Stimulated activated CD8-positive, alpha-beta memory T cell treated with anti-CD3 and anti-CD28 coated beads, Interleukin-7, amount 100 ng/mL, for 24 hours (primary cell): ENCODE data around the gene MAPT.

Source experiments
- DNase-seq: peaks from one replicate; pipeline ENCODE4 v3.0.0-alpha.2; 2020; ENCODE audit warnings: low read depth

Gene MAPT

DNA sequence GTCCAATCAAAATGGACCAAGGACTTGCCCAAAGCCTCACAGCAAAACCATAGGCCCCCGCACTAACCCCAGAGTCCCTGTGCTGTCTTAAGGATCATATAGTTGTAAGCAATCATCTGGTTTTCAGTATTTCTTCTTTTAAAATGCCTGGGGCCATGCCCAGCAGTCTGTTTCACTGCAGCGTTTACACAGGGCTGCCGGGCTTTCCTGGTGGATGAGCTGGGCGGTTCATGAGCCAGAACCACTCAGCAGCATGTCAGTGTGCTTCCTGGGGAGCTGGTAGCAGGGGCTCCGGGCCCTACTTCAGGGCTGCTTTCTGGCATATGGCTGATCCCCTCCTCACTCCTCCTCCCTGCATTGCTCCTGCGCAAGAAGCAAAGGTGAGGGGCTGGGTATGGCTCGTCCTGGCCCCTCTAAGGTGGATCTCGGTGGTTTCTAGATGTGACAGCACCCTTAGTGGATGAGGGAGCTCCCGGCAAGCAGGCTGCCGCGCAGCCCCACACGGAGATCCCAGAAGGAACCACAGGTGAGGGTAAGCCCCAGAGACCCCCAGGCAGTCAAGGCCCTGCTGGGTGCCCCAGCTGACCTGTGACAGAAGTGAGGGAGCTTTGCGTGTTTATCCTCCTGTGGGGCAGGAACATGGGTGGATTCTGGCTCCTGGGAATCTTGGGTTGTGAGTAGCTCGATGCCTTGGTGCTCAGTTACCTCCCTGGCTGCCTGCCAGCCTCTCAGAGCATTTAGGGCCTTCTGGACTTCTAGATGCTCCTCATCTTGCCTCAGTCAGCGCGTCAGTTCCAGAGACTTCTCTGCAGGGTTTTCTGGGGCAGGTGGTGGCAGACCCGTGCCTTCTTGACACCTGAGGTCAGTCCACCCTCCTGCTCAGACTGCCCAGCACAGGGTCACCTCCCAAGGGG is 79.8 kb downstream of the MAPT start:
- no peak for DNase-seq

DNA sequence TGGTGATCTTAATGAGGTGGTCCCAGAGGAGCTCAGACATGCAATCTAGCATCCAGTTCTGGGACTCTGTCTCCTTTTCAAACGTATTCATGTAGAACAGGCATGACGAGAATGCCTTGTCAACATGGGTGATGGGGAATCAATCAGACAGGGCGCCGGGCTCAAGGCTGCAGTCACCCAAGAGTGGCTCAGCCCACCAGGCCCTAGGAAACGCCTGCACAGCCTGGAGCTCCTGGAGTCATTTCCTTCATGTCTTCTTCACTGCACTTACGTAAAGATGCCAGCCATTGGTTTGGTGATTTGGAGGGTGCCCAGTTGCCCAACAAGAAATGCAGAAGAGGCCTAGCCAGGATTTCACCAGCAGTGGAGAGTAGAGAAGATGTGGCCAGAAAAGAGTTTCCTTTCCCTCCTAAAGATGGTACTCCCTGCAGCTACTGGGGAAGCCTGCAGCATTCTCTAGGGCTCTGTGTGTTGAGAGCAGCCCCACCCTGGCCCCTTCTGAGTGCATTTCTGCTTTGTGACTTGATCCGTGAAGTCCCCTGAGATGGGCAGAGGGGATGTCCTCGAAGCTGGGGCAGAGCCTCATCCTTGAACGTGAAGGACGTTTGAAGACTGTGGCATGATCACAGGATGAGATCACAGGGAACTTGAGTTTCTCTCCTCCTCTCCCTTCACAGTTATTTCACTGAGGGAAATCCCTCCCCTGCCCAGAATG is 80.7 kb downstream of the MAPT start:
- DNase-seq: no peak

DNA sequence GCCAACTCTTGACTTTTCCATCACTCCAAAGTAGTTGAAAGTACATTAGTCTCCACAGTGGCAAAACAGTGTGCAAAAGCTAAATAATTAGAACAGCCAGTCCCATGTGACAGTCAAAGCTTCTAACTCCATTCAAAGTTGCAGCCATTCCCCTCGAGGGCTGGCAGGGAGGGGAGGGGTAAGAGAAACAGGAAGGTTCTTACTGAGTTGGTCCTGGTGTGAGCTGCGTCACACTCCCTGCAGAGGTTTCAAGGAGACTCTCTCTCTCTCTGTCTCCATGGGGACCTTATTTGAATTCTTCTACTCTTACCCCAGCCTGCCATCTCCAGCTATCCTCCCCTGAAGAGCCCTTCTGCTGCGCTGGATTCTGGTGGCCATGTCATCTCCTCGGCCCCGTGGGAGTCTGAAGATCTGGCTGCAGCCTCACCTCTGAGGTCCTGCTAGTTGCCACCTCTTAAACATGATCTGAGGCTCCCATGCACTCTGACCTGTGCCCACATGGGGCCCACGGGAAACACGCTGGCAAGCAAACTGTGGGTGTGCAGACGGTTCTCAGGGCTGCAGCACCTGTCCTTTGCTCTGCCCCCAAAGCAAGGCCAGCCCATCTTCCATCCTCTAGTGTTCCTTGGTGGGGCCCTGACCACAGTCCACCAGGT is 81.4 kb downstream of the MAPT start:
- no peak for DNase-seq

DNA sequence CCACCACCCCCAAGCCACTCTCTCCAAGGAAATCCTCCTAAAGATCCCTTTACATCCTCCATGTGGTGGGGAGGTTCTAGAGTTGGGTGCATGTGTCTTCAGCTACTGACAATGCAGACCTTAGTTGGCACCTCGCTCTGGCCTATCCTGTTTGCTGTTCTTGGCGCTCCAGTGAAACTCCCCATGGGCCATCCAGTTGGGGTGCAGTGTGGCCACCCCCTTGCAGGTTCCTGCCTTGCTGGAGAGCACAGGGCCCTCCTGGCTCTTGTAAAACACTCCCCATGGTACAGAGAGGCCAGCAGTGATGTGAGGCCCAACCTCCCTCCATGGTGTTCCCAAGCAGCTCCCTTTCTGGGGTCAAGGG is 82.0 kb downstream of the MAPT start:
- no peak for DNase-seq

DNA sequence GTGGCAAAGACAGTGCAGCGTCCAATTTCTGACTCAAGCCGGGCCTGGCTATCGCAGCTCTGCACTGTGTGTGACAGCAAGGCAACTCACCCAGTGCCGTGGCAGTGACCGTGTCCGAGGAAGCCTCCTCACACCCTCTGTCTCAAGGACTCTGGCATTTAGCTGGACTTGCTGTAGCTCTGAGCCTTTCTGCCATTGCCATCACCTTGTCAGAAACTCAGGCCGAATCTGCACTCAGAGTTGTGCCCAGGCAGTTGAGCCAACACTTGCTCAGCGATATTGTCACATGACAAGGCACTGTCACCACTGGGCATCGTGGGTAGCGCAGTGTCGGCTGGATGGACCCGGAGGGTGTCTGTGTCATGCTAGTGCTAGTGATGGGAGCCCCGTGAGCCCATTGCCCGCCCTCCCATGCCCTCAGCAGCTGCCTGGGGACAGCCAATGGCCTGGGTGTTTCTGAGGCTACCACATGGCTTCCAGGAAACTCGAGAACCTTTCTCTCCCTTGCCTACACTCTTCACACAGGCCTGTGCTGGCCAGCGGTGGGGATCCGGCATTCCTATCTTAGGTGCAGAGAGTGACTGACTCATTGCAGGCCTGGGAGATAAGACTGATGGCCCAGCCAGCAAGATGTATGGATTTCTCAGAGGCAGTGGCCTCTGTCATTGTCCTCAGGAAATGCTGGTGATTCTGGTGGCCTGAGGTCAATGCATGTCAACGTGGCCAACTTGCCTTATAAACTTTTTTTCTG is 82.6 kb downstream of the MAPT start:
- DNase-seq: no peak

DNA sequence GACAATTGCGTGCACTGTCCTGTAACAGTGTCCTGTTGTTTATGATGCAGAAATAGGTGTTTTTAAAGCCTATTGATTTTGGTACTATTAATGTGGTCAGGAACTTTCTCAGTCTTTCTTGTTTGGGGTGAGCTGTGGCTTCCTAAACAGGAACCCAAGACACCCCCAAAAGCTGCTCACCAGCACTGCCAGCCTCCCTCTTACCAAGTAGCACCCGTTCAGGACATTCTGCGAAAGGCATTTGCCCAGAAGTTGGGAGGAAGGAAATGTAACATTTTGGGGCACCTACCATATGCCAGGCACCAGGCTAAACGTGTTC is 83.1 kb downstream of the MAPT start:
- no peak for DNase-seq

DNA sequence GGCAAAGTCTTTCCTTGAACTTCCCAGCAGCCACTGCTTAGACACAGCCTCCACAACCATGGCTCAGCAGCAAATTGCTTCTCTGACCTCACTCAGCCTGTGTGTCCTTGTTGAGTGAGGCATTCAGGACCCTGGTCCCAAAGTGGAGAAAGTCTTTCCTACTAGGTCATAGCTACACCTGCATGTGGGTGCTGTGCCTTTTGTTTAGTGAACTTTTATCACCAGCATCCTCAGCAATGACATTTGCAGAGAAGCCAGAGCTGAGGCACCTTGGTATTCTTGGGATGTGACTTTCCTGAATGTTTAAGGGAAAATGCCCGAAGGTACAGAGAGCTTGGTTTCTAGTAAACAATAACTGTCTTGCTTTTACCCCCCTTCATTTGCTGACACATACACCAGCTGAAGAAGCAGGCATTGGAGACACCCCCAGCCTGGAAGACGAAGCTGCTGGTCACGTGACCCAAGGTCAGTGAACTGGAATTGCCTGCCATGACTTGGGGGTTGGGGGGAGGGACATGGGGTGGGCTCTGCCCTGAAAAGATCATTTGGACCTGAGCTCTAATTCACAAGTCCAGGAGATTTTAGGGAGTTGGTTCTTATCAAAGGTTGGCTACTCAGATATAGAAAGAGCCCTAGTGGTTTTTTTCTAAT is 83.7 kb downstream of the MAPT start:
- DNase-seq: no peak

DNA sequence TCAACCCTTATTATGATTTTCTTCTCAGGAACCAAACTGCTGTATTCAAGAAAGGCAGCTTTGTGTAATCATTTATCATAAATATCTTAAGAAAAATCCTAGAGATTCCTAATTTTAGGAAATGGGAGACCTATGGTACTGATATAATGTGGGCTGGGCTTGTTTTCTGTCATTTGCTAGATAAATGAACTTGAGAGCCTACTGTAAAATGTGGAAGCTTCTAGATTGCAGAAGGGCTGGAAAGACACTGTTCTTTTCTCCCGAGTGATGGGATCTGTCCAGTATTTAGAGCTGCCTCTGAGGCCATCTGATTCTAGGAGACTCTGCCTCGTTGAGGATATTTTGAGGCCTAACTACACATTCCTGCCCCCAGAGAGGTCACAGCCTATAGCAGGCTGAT is 84.8 kb downstream of the MAPT start:
- DNase-seq: no peak

DNA sequence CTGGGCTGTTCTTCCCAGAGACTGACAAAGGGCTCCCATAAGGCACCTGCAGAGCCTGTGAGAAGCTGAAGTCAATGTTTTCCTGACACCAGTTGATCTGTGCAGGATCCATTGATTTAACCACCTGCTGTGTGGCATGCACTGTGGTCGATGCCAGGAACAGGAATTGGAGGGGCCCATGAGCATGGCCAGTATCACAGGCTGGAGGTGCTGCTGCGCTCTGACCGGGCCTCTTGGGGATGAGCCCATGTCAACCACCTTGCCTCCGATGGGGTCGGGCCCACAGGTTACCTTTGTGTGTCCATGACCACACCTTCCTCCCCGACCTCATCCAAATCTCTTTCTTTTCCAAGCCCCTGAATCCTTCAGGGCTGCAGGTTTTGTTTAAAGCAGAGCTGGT is 86.5 kb downstream of the MAPT start:
- no peak for DNase-seq

DNA sequence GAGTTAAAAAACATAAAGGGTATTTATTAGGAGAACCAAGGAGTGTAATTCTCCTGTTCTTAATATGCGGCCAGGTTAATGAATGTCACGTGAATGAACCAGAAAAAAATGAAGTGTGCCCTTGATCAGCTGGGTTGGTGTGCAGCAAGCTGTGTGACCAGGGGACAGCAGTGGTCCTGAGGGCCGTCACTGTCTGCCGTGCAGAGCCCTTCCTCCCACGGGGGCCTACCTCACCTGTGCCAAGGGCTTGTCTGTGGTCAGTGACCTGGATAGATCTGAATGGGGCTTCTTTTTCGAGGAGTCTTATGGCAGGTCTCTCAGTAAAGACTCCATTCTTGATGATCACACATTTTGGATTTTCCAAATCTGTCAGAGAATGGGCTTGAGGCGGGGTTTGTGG is 87.0 kb downstream of the MAPT start:
- DNase-seq: no peak

DNA sequence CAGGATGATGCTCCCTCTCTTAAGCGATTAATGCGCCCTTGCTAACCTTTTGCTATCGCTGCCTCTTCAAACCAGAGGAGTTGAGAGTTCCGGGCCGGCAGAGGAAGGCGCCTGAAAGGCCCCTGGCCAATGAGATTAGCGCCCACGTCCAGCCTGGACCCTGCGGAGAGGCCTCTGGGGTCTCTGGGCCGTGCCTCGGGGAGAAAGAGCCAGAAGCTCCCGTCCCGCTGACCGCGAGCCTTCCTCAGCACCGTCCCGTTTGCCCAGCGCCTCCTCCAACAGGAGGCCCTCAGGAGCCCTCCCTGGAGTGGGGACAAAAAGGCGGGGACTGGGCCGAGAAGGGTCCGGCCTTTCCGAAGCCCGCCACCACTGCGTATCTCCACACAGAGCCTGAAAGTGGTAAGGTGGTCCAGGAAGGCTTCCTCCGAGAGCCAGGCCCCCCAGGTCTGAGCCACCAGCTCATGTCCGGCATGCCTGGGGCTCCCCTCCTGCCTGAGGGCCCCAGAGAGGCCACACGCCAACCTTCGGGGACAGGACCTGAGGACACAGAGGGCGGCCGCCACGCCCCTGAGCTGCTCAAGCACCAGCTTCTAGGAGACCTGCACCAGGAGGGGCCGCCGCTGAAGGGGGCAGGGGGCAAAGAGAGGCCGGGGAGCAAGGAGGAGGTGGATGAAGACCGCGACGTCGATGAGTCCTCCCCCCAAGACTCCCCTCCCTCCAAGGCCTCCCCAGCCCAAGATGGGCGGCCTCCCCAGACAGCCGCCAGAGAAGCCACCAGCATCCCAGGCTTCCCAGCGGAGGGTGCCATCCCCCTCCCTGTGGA is 88.6 kb downstream of the MAPT start:
- DNase-seq: no peak

DNA sequence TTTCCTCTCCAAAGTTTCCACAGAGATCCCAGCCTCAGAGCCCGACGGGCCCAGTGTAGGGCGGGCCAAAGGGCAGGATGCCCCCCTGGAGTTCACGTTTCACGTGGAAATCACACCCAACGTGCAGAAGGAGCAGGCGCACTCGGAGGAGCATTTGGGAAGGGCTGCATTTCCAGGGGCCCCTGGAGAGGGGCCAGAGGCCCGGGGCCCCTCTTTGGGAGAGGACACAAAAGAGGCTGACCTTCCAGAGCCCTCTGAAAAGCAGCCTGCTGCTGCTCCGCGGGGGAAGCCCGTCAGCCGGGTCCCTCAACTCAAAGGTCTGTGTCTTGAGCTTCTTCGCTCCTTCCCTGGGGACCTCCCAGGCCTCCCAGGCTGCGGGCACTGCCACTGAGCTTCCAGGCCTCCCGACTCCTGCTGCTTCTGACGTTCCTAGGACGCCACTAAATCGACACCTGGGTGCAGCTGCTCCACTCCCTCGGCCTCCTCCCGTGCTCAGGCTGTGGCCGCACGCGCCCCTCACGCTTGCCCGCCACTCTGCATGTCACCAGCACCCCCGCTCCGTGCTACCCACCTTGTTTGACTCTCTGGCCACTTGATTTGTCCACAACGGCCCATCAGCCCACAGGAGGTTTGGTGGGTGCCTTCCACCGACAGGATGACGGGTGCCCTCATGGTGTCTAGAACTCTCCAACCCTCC is 89.4 kb downstream of the MAPT start:
- DNase-seq: no peak

DNA sequence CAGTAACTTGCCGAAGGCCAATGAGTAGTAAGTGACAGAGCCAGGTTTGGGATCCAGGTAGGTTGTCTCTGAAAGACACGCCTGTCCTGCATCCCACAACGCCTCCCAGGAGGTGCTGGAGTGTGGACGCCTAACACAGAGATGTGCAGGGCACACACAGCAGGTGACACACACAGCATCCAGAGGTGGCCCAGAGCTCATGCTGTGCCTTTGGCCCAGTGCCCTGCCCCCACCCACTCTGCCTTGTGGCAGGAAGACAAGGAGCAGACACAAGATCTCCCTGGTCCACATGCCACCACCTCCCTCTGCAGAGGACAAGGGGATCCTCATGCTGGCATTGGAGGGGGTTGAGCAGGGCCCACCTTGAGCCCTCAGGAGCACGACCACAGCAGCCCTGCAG is 90.0 kb downstream of the MAPT start:
- DNase-seq: no peak

DNA sequence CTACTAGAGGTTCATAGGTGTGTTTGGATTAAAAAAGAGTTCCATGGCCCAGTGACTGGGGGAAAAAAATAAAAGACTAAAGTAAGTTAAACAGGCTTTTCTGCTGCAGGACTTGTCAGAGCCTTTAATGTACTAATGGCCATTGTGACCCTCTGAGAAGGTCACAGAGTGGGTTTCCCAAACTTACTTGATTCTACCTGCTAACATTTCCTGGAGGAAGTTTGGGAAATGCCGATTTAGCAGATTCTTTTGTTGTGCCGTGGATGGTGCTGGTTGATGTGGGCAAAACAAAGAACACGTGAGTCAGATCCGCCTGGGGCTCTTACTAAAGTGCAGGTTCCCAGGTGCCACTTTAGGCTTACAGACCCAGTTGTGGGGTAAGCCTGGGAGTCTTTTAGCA is 91.1 kb downstream of the MAPT start:
- DNase-seq: no peak

DNA sequence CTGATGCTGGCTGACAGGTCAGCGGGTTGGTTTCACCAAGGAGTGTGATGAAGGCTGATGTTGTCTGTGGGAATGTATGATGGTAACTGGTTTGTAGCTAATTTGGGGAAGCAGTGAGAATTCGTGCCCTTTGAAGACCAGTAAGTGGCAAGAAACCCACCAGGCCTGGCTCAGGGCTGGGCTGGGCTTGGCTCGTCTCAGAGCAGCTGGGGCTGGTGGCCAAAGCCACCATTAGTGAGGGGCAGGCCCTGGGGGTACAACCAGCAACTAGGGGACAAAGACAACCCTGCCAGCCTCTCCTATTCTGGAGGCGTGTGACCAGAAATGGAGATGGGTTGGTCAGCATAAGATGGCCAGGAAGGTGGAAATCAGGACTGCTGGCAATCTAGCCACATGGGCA is 91.7 kb downstream of the MAPT start:
- no peak for DNase-seq

DNA sequence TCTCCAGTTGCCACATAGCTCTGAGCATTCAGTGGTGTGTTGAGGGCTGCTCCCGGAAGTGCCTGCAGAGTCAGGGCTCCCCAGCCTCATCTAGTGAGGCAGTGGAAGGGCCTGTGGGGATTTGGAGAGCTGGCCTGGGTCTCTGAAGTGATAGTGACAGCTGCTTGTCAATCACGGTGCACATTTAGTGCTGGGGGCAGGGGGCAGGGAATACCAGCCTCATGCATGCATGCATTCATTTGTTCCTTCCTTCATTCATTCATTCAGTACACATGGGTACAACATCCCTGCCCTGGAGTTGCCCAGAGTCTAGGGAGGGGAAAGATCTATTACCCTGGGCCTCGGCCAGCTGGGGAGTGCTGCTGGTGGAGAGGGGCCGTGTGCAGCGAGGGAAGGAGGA is 93.4 kb downstream of the MAPT start:
- no peak for DNase-seq

DNA sequence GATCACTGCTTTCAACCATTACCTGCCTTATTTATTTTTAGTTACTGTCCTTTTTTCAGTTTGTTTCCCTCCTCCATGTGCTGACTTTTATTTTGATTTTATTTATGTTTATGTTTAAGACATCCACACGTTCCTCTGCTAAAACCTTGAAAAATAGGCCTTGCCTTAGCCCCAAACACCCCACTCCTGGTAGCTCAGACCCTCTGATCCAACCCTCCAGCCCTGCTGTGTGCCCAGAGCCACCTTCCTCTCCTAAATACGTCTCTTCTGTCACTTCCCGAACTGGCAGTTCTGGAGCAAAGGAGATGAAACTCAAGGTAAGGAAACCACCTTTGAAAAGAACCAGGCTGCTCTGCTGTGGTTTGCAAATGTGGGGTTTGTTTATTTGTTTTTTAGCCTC is 95.4 kb downstream of the MAPT start:
- no peak for DNase-seq

DNA sequence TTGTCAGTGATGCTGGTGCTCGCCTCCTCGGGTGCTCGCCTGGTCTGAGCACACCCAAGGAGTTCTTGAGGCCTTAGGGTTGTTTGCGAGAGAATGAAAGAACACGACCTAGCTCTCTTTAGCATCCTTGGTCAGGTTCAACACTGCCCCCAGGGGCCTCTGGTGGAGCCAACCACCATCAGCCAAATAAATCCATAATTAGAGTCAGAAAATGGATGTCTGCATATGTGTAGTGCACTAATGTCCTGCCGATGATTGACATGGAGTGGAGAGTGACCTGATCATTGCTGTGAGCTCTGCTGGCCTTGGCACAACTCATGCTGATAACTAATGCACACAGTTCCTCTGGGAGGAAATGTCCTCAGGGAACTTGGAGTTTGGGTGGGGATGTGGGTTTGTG is 96.5 kb downstream of the MAPT start:
- no peak for DNase-seq

DNA sequence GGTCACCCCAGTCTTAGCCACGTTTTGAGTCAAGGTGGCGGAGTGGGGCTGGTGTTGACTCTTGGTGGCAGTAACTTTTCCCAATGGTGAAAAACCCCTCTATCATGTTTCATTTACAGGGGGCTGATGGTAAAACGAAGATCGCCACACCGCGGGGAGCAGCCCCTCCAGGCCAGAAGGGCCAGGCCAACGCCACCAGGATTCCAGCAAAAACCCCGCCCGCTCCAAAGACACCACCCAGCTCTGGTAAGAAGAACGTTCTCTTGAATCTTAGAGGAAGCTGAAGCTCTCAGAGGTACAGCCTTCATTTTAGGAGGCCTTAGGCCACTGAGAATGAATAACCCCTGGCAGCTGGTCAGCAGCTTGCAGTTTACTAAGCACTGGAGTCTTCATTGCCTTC is 97.0 kb downstream of the MAPT start:
- DNase-seq: no peak

DNA sequence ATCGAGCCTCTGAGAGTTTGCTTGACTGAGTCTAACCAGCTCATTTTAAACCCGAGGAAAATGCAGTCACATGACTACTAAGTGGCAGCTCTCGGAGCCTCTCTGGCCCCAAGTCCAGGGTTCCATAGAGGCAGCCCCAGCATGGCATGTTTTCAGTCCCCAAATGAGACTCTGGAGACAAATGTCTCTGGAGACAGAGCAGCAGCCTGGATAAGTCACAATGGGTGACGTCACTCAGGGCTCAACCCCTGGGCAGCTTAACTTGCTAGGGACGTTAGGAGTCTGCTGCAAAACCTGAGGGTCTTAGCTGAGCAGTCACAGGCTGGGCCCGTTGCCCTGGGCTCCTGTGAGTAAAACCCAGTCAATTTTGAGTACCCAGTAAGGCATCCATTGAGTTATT is 97.8 kb downstream of the MAPT start:
- DNase-seq: no peak

DNA sequence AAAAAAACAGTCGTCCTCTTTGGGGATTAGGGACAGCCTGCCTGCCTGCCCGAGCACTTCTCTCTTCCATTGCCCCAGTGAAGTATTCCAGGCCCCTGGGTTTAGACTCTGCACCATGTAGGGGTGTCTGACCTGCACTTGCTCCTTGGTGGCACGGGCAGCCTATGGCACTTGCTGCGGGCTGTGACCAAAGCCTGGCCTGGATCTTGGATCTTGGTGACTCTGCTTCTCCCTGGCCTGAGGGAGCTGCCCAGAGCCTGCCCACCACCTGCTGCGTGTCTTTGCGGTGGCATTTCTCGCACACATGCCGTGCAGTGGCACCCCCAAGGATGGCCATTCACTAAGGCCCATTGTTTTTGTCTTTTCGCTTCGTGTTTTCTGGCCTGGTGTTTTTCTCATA is 98.5 kb downstream of the MAPT start:
- no peak for DNase-seq
